Measurements from ENCODE around the gene PANK2.
"Not testable (repeated sequence)": the region's sequence is repeated elsewhere in the genome, so short reads cannot be mapped to it uniquely, and the experiment has no call there.

Gene PANK2

DNA sequence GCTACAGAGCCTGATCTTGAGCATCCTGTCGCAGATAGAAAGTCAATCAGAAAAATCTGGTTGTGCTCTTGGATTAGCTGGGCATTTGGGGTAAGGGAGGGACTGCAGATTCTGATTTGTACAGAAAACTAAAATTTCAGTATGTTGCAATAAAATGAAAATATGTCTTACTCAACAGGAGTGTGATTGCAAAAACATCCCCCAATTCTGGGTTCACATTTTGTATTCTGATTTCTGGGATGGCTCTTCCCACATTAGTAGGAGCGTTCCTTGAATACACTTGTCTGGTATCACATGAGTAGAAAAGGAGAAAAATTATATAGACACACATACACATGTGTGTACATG lies 40.5 kb downstream of the PANK2 start:
- DNase-seq (ENCODE audit: low spot score) = no peak

DNA sequence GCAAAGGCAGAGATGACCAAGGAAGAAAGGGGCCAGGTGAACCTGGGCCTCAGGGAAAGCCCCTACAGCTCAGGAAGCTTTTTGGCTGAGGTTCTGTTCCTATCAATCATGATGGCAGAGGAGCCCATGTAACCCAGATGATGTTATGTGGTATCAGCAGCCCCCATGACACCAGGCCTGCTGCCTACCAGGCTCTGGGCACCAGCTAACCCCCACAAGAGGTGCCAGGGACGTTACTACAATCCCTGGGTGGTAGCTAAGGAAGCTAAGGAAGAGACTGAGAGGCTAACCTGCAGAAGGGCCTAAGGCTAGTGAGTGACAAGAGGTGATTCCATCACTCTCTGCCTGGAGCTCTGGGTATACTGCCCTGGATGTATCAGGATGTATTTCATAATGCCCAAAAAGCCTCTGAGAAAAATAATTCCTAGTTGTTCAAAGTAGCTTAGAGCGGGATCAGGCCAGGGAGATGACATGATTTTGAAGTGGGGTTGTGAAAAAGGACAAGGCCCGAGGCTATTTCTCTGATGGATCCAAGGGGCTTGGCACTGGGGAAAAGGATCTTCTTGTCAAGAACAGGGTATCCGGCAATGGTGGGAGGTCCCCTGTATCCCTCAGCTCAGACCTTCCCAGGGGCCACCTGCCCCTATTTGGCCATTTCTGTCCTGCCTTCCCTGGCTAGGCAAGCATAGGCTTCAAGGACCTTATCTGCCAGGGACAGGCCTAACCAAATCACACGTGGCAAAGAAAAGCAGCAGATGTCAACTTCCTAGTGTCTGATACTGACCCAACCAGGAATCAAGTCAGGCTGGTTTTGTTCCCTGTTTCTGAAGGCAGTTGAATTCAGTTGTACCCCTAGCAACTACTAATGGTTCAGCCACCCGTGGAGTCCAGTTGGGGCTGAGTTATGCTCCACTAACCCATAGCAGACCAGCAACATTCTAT lies 41.3 kb downstream of the PANK2 start:
- DNase-seq (ENCODE audit: low spot score) = no peak

DNA sequence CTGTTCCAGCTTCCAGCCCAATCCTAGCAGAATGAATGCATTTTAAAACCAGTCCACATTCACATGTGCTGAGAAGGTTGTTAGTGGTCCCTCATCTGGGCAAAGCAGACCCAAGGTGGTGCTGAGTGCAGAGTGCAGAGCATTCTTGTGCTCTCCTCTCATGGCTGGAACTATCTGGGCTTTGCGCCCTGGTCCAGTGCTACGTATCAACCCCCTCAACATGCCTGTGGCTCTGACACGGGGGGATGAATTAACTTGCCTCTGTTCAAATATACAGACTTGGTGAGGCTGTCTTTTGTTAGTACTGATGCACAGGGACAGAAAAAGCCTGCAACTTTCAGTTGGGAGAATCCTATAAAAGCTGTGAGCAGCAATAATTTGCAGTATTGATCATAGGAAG lies 42.5 kb downstream of the PANK2 start:
- DNase-seq (ENCODE audit: low spot score) = no peak

GRCh38 chr20:3932277-3932676 lies 43.1 kb downstream of the PANK2 start:
- DNase-seq (ENCODE audit: low spot score) = no peak

DNA sequence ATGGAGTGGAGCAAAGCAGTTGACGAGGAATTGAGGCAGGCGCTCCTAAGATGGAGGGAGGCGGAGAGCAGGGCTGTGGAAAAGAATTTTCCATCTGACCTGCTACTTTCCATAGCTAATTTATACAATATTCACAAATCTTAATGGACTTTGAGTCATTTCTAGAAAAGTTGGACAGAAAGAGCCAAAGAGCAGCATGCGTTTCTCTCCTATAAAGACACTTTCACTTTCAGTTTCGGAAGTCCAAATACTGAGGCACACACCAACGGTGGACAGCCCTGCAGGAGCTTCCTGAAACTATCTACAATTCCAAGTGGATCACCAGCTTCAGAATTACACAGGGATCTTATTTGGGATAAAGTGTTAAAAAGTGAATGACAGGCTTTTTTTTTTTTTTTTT lies 43.5 kb downstream of the PANK2 start:
- no peak for DNase-seq (ENCODE audit: low spot score)

DNA sequence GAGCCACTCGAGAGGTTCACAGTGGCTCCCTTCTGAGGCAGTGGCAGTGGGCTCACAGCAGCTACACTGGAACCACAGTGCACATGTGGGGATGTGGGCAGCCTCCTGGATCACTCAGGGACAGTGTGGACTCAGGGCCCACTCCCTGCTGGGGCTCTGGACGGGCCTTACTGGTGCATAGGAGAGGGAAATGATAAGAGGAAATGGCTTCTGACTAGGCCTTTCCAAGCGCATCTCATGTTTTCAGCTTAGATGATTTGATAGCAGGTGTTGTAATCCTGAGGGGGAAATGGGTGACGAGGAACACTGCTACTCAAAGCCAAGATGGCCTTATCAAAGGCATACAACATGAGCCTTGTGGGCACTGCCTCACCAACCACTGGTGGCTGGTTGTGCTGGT lies 44.0 kb downstream of the PANK2 start:
- no peak for DNase-seq (ENCODE audit: low spot score)

- DNase-seq (ENCODE audit: low spot score) = no peak
These were observed 45.4 kb downstream of the PANK2 start for GRCh38 chr20:3934624-3935023.

GRCh38 chr20:3935295-3935955 lies 46.2 kb downstream of the PANK2 start:
- no peak for DNase-seq (ENCODE audit: low spot score)

GRCh38 chr20:3935956-3936340 lies 46.8 kb downstream of the PANK2 start:
- DNase-seq (ENCODE audit: low spot score) = no peak

DNA sequence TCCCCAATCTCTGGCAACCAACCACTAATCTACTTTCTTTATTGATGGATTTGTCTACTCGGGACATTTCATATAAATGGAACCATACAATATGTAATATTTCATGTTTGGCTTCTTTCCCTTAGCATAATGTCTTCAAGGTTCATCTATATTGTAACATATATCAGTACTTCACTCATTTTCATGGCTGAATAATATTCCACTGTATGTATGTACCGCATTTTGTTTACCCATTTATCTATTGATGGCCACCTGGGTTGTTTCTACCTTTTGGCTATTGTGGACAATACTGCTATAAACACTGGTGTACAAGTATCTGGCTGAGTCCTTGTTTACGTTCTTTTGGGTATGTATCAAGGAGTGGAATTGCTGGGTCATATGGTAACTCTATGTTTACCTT lies 48.4 kb downstream of the PANK2 start:
- no peak for DNase-seq (ENCODE audit: low spot score)

- DNase-seq (ENCODE audit: low spot score) = no peak
These were observed 51.7 kb downstream of the PANK2 start for GRCh38 chr20:3940905-3941304.

GRCh38 chr20:3946666-3947065 lies 57.5 kb downstream of the PANK2 start:
- DNase-seq (ENCODE audit: low spot score) = not testable (repeated sequence)

- DNase-seq (ENCODE audit: low spot score) = no peak
These were observed 75.5 kb downstream of the PANK2 start for GRCh38 chr20:3964719-3965118.

DNA sequence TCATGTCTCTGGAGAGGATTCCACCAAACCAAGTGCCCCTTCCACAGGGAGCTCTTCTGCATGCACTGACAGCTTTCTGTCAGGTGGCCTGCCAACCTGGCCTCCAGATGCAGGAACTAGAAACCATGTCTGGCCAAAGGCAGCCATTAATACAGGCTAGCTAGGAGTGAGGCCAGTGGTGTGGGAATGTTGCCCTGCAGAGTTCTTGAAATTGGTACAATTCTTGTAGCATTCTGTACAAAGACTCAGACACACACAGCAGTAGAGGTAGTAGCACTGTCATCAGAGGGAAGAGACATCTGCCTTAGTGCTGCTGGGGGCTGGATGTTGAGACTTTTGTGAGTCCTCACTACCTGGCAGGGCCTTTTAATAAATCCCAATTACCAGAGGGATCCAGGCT lies 77.4 kb downstream of the PANK2 start:
- DNase-seq (ENCODE audit: low spot score) = no peak

GRCh38 chr20:3970016-3970415 lies 80.8 kb downstream of the PANK2 start:
- no peak for DNase-seq (ENCODE audit: low spot score)

- DNase-seq (ENCODE audit: low spot score) = no peak
These were observed 82.0 kb downstream of the PANK2 start for GRCh38 chr20:3971145-3971544.

DNA sequence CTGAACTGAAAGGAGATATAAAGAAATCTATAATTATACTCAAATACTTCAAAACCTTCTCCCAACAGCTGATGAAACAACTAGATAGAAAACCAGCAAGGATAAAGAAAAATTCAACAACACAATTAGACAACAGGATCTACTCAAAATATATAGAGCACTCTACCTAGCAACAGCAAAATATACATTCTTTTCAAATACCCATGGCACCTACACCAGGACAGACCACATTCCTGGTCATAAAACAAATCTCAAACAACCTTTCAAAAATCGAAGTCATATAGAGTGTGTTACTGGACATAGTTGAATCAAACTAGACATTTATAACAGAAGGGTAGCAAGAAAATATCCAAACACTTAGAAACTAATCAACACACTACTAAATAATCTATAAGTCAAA lies 83.0 kb downstream of the PANK2 start:
- no peak for DNase-seq (ENCODE audit: low spot score)

GRCh38 chr20:3972631-3973030 lies 83.4 kb downstream of the PANK2 start:
- not testable (repeated sequence) for DNase-seq (ENCODE audit: low spot score)

GRCh38 chr20:3973705-3974104 lies 84.5 kb downstream of the PANK2 start:
- DNase-seq (ENCODE audit: low spot score) = no peak

GRCh38 chr20:3976511-3976910 lies 87.3 kb downstream of the PANK2 start:
- DNase-seq (ENCODE audit: low spot score) = no peak

Data from D341Med (cell line).